H7 (cell line): ENCODE results near the gene TMPRSS11B. TPM values are rescaled to one million over a fixed set of nuclear protein-coding genes. Genes with fewer than 3 reads are reported as not detected.
"Not testable (repeated sequence)": the region's sequence is repeated elsewhere in the genome, so short reads cannot be mapped to it uniquely, and the experiment has no call there.

ENCODE experiments used
- DNase-seq: peaks from one replicate; pipeline ENCODE4 v3.0.0; 2012
- H3K27me3 ChIP-seq: 2 replicates; pipeline ENCODE4 v1.6.0; 2011; ENCODE audit warnings: mild to moderate bottlenecking, low read length; ENCODE audit not compliant: control insufficient read depth, insufficient read depth
- H3K36me3 ChIP-seq: replicated peaks from 2 replicates; pipeline ENCODE4 v1.5.1; 2011; ENCODE audit warnings: low read length; ENCODE audit not compliant: control insufficient read depth, insufficient read depth
- H3K4me3 ChIP-seq: 2 replicates; pipeline ENCODE4 v1.5.1; 2011; ENCODE audit warnings: low read depth, mild to moderate bottlenecking, control low read depth, low read length, moderate library complexity; ENCODE audit not compliant: insufficient read depth
- total RNA-seq: library from RNA; depleted of rRNA; stranded (reverse); fragments of >200 nt; shearing (Covaris generic); gene quantifications from 2 replicates; pipeline ENCODE4 v1.2.3, GENCODE V29; 2014

The TMPRSS11B gene
- total RNA-seq, 1 experiment from 2014 or later: not detected

DNA sequence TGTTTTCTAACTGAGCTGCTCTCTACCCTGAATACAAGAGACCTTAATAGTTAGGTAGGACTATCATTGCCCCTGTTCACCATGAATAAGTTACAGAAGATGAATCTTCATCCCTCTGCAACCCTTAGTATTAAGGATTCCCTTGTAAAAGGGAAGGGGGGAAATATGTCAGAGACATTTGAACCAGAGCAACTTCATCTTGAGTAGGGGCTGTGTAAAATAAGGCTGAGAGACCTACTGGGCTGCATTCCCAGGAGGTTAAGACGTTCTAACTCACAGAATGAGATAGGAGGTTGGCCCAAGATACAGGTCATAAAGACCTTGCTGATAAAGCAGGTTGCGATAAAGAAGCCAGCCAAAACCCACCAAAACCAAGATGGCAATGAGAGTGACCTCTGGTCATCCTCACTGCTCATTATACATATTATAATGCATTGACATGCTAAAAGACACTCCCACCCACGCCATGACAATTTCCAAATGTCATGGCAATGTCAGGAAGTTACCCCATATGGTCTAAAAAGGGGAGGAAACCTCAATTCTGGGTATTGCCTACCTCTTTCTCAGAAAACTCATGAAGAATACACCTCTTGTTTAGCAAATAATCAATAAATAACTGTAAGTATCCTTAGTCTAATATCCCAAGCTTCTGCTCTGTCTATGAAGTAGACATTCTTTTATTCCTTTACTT is 19.5 kb upstream of the TMPRSS11B start:
- no peaks in the 10 kb centered on the region for H3K27me3 ChIP-seq
- DNase-seq: no peak
- H3K36me3 ChIP-seq: no peaks in the 10 kb centered on the region
- no peak overlapping the region for H3K4me3 ChIP-seq

DNA sequence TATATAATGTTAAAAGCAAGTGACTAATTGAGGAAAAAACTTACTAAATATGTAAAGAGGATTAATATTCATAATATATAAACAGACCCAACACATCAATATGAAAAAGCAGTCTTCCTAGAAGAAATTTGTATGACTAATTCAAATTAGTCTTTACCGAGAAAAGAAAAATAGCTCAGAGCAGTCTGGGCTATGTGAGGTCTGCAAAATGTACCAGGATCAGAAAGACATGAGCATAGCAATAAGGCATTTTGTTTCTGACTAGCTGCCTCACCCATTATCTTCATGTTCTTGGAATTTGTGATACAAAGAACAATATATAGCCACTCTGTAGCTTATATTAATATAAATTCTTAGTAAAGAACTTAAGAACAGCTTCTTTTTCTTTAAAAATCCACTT is 13.7 kb upstream of the TMPRSS11B start:
- H3K36me3 ChIP-seq: no peaks in the 10 kb centered on the region
- H3K27me3 ChIP-seq: no peaks in the 10 kb centered on the region
- no peak overlapping the region for H3K4me3 ChIP-seq
- no peak for DNase-seq

DNA sequence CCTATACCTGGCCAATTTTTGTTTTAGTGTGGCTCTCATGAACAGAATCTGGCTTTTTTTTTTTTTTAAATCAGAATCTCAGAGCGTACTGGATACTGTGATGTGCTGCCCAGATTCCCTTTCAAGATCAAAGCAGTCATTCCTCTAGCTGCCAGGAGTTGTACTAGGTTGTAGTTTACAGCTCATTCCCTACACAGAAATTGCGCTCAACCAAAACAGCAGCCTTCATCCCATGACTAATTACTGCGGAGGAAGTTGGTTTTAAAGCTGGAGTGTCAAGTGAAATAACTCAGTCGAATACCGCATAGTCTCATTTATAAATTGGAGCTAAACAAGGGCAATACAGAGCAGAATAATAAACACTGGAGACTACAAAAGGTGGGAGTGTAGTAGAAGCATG is 12.2 kb upstream of the TMPRSS11B start:
- Histone ChIP-seq H3K36me3 (no peaks in the 10 kb centered on the region), H3K27me3 (no peaks in the 10 kb centered on the region), H3K4me3 (no peak overlapping the region)
- DNase-seq: no peak

DNA sequence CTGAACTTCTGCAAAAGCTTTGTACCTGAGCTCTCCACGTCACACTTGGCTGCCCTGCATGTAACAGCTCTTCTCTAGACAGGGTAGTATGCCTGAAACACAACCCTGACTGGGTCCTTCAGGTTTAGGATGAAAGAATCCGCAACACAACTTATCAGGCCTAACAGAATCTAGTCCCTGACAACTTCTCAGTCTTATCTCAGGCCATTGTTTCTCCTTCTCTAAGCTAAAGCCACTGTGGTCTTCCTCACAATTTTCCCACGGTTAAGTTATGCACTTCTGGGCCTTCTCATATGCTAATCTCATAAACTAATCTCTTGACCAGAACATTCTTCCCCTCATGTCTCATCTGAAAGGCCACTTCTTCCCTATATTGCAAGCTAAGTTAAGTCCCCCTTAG is 10.8 kb upstream of the TMPRSS11B start:
- H3K36me3 ChIP-seq: no peaks in the 10 kb centered on the region
- no peaks in the 10 kb centered on the region for H3K27me3 ChIP-seq
- no peak for DNase-seq
- H3K4me3 ChIP-seq: no peak overlapping the region

DNA sequence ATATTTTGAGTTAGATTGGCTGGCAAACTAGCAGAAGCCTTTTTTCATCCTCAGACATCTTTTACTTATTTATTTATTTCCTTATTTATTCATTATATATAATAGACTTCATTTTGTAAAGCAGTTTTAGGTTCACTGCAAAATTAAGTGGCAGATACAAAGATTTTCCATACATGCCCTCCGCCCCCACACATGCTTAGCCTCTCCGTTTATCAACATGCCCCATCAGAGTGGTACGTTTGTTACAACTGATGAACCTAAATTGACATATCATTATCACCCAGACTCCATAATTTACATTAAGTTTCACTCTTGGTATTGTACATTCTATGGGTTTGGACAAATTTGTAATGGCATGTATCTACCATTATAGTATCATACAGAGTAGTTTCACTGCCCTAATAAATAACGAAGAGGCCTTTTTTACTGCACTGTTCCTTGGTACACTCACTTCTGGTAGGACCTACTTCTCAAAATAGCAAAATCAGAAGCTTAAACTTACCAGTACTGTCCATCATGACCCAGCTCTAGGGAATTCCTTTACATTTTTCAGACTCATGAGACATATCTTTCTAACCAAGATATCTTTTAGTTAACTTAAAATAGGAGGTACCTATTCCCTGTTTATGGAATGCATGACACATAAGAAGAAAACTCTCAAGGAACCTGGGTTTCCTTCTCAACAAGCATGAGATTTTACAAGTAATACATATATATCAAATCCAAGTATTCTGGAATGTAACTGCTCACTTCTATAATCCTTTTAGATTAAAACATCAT is 4.8 kb upstream of the TMPRSS11B start:
- Histone ChIP-seq H3K36me3 (no peaks in the 10 kb centered on the region), H3K27me3 (no peaks in the 10 kb centered on the region)
- DNase-seq: no peak

DNA sequence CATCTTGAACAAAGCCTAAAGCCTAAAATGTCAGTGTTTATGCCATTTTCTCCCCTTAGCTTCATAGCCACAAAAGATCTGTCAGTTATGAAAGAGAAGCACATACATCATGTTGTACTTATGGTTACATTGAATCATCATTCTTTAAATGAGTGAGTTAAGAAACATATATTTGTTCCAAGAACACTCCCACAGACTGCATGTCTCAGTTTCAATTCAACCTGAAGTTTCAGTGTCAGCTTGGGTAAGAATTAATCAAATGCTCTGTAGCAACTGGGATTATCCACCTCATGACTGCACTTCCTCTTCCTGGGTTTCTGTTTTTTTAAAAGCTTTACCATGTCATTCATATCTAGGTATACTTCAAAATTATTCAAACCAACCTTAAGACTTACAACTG is 3.9 kb upstream of the TMPRSS11B start:
- Histone ChIP-seq H3K27me3 (no peaks in the 10 kb centered on the region), H3K36me3 (no peaks in the 10 kb centered on the region), H3K4me3 (no peak overlapping the region)
- DNase-seq: no peak

More for the DNA sequence above, 4.8 kb upstream of the TMPRSS11B start:
- no peak overlapping the region for H3K4me3 ChIP-seq

DNA sequence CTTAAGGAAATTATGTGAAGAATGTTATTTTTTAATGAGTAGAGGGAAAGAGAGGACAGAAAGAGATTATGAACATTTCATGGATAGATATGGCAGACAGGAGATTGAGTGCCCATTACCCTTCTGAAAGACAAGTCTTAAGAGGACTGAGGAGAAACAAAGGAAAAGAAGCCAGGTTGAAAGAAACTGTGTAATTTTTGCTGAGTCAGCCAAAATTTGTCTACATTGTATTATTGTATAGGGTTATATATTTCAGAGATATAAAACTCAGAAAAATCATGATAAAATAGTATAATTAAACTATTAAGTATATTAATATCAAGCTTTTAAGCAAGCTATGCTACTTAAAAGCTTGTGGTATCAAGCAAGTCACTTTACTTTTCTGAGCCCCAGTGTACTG is 4.9 kb downstream of the TMPRSS11B start:
- no peaks in the 10 kb centered on the region for H3K36me3 ChIP-seq
- DNase-seq: no peak
- no peak overlapping the region for H3K4me3 ChIP-seq
- no peaks in the 10 kb centered on the region for H3K27me3 ChIP-seq

DNA sequence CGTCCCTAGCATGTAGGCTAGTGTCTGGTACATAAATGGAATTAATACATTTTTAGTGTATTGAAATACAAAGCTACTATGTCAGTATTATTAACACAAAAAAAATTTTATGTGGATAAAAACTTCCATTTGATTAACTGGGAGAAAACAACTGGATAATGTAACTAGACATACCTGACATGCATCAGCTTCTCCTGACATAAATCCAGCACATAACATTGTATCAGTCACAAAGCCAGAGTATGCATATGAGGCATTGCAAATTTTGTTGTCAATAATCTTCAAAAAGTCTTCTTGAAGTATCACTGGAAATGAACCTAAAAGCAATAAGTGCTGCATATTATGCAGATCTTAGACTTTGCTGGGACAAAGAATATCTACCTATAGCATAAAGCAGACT is 16.9 kb downstream of the TMPRSS11B start:
- DNase-seq: no peak
- no peak overlapping the region for H3K4me3 ChIP-seq
- no peaks in the 10 kb centered on the region for H3K27me3 ChIP-seq
- H3K36me3 ChIP-seq: no peaks in the 10 kb centered on the region

DNA sequence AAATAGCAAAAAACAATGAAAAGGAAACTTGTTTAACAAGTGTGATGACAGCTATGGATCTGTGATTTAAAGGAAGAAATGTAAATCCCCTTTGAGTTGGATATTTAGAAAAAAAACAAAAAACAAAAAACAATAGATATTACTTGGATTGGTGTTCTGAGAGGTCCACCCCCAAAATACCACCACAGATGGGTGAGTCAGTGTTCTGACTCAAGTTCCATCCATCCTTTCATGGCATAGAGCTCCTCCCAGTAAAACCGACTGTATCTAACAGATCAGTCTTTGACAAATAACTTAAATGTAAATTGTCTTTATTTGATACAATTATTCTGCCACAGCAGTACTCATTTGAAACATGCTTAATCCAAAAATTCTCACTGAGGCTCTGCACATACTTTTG is 27.4 kb downstream of the TMPRSS11B start:
- Histone ChIP-seq H3K27me3 (no peaks in the 10 kb centered on the region), H3K36me3 (no peaks in the 10 kb centered on the region), H3K4me3 (no peak overlapping the region)
- peak; percentile 2 for DNase-seq

DNA sequence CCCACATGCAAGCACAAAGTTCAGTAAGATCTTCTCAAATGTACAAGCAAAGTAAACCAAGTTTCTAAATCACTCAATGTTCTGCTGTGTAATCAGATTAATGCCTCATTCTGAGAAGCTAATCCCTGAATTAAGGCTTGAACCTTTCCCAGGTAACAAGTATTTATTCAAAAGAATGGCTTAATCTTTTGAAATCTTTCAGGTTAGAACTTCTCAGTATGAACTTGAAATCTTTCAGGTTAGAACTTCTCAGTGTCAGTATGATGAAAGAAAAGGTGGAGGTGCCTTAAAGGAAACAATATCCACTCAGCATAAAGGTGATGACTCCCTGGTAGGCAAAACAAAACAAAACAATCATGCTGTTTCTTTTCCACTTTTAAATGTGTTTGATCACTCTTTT is 29.0 kb downstream of the TMPRSS11B start:
- Histone ChIP-seq H3K27me3 (no peaks in the 10 kb centered on the region), H3K36me3 (no peaks in the 10 kb centered on the region), H3K4me3 (no peak overlapping the region)
- DNase-seq: no peak

DNA sequence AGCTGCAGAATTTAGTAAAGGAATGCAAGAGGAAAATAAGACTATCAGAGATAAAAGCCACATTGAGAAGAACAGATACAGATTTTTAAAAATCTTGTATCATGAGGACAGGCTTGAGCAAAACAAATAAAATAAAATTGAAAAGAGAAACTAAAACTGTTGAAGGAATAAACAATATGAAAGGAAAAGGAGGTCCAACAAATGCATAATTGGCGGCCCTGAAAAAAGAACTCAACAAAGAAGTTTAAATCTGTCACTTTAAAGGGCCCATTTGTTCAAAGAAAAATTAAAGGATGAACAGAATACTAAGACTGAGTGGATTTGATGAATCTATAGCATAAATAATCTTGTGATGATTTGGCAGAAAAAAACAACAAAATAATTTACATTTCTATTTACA is 36.5 kb downstream of the TMPRSS11B start:
- Histone ChIP-seq H3K36me3 (no peaks in the 10 kb centered on the region), H3K27me3 (no peaks in the 10 kb centered on the region), H3K4me3 (no peak overlapping the region)
- DNase-seq: no peak

DNA sequence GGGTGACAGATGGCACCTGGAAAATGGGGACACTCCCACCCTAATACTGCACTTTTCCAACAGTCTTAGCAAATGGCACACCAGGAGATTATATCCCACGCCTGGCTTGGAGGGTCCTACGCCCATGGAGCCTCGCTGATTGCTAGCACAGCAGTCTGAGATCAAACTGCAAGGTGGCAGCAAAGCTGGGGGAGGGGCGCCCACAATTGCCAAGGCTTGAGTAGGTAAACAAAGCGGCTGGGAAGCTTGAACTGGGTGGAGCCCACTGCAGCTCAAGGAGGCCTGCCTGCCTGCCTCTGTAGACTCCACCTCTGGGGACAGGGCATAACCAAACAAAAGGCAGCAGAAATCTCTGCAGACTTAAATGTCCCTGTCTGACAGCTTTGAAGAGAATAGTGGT is 51.2 kb downstream of the TMPRSS11B start:
- not testable (repeated sequence) for H3K4me3 ChIP-seq, H3K27me3 ChIP-seq, DNase-seq, H3K36me3 ChIP-seq

DNA sequence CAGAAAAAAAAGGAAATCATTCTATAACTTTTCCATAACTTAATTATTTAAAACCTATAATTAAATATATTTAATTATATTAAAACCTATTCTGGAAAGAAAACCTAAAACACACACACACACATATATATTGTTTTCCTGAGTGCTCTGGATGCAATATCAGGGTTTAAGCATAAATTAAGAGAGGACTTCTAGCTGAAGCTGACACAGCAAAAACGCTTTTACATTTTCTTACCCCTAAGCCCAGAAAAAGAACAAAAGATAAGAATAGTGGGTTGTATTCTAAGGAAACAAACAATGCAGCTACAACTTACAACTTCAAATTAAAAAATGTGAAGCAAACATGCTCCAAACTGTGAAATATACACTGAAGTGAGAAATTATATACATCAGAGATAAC is 52.3 kb downstream of the TMPRSS11B start:
- Histone ChIP-seq H3K27me3 (no peaks in the 10 kb centered on the region), H3K4me3 (no peak overlapping the region), H3K36me3 (no peaks in the 10 kb centered on the region)
- DNase-seq: no peak

DNA sequence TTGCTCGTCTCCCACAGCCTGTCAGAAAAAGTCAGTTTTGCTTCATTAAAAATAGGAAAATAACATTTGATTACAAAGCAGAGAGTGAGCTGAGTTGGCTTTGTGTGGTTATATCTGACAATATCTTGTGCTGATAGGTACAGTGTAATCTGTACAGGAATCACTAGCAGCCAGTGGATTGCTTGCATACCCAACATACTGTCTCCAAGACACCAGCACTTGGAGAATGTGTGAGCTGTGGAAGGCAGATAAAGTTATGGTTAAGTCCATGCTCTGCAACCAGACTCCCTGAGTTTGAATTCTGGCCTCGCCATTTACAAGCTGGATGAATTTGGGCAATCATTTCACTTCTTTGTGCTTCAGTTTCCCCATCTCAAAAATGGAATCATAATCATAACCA is 58.3 kb downstream of the TMPRSS11B start:
- no peak for DNase-seq
- Histone ChIP-seq H3K36me3 (no peaks in the 10 kb centered on the region), H3K27me3 (no peaks in the 10 kb centered on the region), H3K4me3 (no peak overlapping the region)

DNA sequence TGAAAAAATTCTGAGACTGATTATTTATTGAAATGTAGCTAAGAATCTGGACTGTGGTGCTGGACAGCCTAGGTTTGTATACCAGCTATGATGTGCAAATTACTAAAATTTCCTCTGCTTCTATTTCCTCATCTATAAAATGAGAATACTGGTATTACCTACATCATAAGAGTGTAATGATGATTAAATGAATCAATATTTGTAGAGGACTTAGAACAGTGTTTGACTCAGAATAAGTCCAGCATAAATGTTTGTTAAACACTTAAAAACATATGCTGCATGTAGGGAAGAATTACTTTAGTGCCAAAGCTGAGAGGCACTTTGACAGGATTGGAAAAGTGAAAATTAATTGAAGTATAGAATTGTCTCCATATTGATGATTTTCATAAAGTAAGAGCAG is 60.6 kb downstream of the TMPRSS11B start:
- no peak for DNase-seq
- Histone ChIP-seq H3K27me3 (no peaks in the 10 kb centered on the region), H3K4me3 (no peak overlapping the region), H3K36me3 (no peaks in the 10 kb centered on the region)
